ENCODE measurements around the gene BMPR1B. TPM values are rescaled to one million over a fixed set of nuclear protein-coding genes. Genes with fewer than 3 reads are reported as not detected.

BMPR1B gene
- total and polyA plus RNA-seq, 7 donors, result 0.07 to 2.2 (median 1.8) TPM; not detected in 2

GRCh38 chr4:95084584-95084983, 326.8 kb downstream of the BMPR1B start:
- WGBS, 2 donors, result 23 to 64% methylated on average over 3 of the region's 3 CpGs
- Histone ChIP-seq H3K27ac (no peak overlapping the region), H3K36me3 (no peaks in the 10 kb centered on the region), H3K27me3 (no peaks in the 10 kb centered on the region), H3K9me3 (no peaks in the 10 kb centered on the region), H3K4me1 (no peaks in the 10 kb centered on the region), H3K4me3 (no peak overlapping the region)
- TF ChIP-seq EP300 (IDR thresholded peaks at IDR 0.05) (no peak), CTCF (IDR thresholded peaks at IDR 0.05) (no peak), POLR2A (IDR thresholded peaks at IDR 0.05) (no peak), POLR2AphosphoS5 (IDR thresholded peaks at IDR 0.05) (no peak)
- intact Hi-C loops (cut with DNase I), result no loop called here
- no peak for DNase-seq

DNA sequence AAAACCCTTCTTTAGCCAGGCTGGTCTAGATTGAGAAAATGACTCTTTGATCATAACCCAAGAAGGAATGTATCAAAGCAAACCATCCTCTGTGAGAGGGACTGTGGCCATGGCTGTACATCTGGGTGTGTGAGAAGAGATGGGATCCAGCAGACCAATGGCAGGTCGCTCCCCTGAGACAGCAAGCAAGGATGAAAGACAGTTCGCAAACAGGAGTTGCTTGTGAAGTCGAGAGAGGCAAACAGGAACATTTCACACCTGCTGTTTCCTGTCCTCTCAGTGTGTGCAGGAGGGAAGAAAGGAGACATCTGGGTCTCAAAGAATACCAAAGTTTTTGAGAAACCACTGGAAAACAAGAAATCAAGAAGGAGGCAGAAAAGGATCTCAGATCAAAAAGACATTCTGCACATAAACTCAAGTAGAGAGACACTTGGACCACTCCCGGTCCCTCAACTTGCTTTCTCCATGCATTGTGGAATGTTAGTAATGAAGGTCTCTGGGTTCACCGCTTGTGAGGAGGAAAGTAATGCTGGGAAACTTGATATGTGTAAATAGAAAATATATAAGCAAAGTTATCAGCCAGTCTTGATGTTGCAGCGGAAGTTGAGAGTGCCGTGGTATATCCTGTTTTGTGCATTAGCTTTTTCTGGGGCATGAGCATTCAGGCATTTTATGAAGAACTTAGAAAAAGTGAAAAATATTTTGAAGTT, 327.5 kb downstream of the BMPR1B start:
- Histone ChIP-seq H3K9me3 (no peaks in the 10 kb centered on the region), H3K27ac (no peak overlapping the region), H3K27me3 (no peaks in the 10 kb centered on the region), H3K4me1 (no peaks in the 10 kb centered on the region), H3K4me3 (no peak overlapping the region), H3K36me3 (no peaks in the 10 kb centered on the region)
- DNase-seq, result no peak
- intact Hi-C loops (cut with DNase I), result no loop called here
- 59 to 83% methylated on average over 7 of the region's 7 CpGs for WGBS, 2 donors
- TF ChIP-seq POLR2A (IDR thresholded peaks at IDR 0.05), result no peak
- TF ChIP-seq POLR2AphosphoS5 (IDR thresholded peaks at IDR 0.05), result no peak
- no peak for TF ChIP-seq CTCF (IDR thresholded peaks at IDR 0.05)
- no peak for TF ChIP-seq EP300 (IDR thresholded peaks at IDR 0.05)

DNA sequence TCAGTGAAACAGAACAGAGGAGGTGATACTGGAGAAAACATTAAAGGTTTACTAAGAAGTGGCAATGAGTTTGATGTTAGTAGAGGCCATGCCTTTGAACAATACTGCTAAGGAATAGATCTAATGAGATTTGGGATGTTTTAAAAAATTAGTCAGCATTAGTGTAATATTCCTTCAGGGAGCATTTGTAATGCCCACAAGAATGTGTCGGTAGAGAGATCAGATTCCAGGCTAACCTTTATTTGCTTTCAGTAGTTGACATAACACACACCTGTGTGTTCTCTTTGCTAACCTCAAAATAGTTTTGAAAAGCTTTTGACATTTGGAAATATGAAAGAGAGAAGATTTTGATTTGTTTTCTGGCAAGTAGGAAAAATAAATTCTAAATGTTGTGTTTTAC, 328.8 kb downstream of the BMPR1B start:
- H3K27ac ChIP-seq, result no peak overlapping the region
- H3K4me1 ChIP-seq, result no peaks in the 10 kb centered on the region
- WGBS, 2 donors, result 16 to 65% methylated on average over 1 of the region's 1 CpG
- no peak for DNase-seq
- H3K27me3 ChIP-seq, result no peaks in the 10 kb centered on the region
- H3K36me3 ChIP-seq, result no peaks in the 10 kb centered on the region
- TF ChIP-seq EP300 (IDR thresholded peaks at IDR 0.05) (no peak), CTCF (IDR thresholded peaks at IDR 0.05) (no peak), POLR2A (IDR thresholded peaks at IDR 0.05) (no peak), POLR2AphosphoS5 (IDR thresholded peaks at IDR 0.05) (no peak)
- no peak overlapping the region for H3K4me3 ChIP-seq
- no peaks in the 10 kb centered on the region for H3K9me3 ChIP-seq
- intact Hi-C loops (cut with DNase I), result no loop called here

GRCh38 chr4:95087657-95088455, 330.1 kb downstream of the BMPR1B start:
- no peak for DNase-seq
- WGBS, 2 donors, result 10 to 58% methylated on average over 2 of the region's 2 CpGs
- Histone ChIP-seq H3K4me3 (no peak overlapping the region), H3K9me3 (no peaks in the 10 kb centered on the region), H3K27ac (no peak overlapping the region), H3K27me3 (no peaks in the 10 kb centered on the region), H3K36me3 (no peaks in the 10 kb centered on the region), H3K4me1 (no peaks in the 10 kb centered on the region)
- intact Hi-C loops (cut with DNase I), result no loop called here
- TF ChIP-seq POLR2AphosphoS5 (IDR thresholded peaks at IDR 0.05), result no peak
- TF ChIP-seq CTCF (IDR thresholded peaks at IDR 0.05), result no peak
- no peak for TF ChIP-seq EP300 (IDR thresholded peaks at IDR 0.05)
- no peak for TF ChIP-seq POLR2A (IDR thresholded peaks at IDR 0.05)
